GM18520 (cell line): ENCODE measurements around the gene SMARCC1.

Source experiments
- ATAC-seq: cut with Tn5 transposase; IDR thresholded peaks from one replicate; pipeline ENCODE4 v1.9.1; 2021; ENCODE audit not compliant: unreplicated experiment

The SMARCC1 gene

GRCh38 chr3:47636225-47636624 lies 145.5 kb downstream of the SMARCC1 start:
- ATAC-seq: no peak

- no peak for ATAC-seq
These were observed 146.2 kb downstream of the SMARCC1 start for GRCh38 chr3:47635536-47635935.

DNA sequence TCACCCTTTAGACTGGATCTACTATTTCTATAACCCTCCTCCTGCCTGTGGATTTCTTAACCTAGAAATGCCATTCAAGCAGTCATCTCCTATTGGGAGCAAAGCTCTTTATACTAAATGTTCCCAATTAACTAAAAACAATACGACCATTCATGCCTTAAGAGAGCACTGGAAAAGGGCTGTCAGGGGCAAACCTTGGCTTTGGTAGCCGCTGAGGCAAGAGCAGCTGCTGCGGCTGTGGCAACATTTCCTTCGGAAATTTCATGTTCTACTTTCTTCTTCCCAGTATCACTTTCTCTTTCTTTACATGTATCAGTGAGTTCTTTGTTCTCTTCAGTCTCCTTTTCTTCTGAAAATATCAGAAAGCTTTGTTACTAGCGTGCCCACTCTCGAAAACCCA lies 146.7 kb downstream of the SMARCC1 start:
- ATAC-seq: no peak

DNA sequence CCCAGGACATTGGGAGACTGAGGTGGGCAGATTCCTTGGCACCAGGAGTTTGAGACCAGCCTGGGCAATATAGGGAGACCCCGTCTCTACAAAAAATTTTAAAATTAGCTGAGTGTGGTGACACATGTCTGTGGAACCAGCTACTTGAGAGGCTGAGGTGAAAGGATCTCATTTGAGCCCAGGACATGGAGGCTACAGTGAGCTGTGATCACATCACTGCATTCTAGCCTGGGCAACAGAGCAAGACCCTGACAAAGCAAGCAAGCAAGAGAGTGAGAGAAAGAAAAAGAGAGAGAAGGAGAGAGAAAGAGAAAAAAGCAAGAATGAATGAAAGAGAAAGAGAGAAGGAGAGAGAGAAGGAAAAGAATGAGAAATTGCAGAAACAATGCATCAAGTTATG lies 150.9 kb downstream of the SMARCC1 start:
- ATAC-seq: no peak

GRCh38 chr3:47629770-47630169 lies 151.9 kb downstream of the SMARCC1 start:
- ATAC-seq: no peak

GRCh38 chr3:47628426-47628825 lies 153.3 kb downstream of the SMARCC1 start:
- no peak for ATAC-seq

- ATAC-seq: no peak
These were observed 158.8 kb downstream of the SMARCC1 start for GRCh38 chr3:47622671-47623461.

- ATAC-seq: no peak
These were observed 164.3 kb downstream of the SMARCC1 start for GRCh38 chr3:47617086-47618010.

- no peak for ATAC-seq
These were observed 166.9 kb downstream of the SMARCC1 start for GRCh38 chr3:47614788-47615187.

- no peak for ATAC-seq
These were observed 168.0 kb downstream of the SMARCC1 start for GRCh38 chr3:47613722-47614121.

- no peak for ATAC-seq
These were observed 168.8 kb downstream of the SMARCC1 start for GRCh38 chr3:47612879-47613278.

GRCh38 chr3:47612178-47612577 lies 169.5 kb downstream of the SMARCC1 start:
- ATAC-seq: no peak

- ATAC-seq: no peak
These were observed 170.1 kb downstream of the SMARCC1 start for GRCh38 chr3:47611576-47611975.

GRCh38 chr3:47610583-47610982 lies 171.1 kb downstream of the SMARCC1 start:
- no peak for ATAC-seq

- ATAC-seq: no peak
These were observed 174.4 kb downstream of the SMARCC1 start for GRCh38 chr3:47607335-47607734.

DNA sequence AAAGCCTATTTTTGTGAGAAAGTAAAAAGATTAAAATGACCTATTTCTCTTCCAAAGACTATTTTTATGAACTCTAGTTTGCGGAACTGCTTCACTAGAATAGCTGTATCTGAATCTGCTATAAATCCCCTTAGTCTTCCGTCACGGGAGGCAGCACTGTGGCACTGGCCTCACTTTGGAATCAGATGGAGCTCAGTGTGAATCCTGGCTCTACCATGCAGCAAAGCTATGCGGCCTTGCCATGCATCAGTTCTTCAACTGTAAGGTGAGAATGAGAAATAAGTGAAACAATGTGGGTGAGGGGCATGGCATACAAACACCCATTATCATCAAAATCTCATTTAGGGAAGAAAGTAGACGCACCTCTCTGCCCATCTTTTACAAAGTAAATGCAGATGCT lies 175.5 kb downstream of the SMARCC1 start:
- ATAC-seq: no peak

GRCh38 chr3:47605652-47606051 lies 176.0 kb downstream of the SMARCC1 start:
- no peak for ATAC-seq

DNA sequence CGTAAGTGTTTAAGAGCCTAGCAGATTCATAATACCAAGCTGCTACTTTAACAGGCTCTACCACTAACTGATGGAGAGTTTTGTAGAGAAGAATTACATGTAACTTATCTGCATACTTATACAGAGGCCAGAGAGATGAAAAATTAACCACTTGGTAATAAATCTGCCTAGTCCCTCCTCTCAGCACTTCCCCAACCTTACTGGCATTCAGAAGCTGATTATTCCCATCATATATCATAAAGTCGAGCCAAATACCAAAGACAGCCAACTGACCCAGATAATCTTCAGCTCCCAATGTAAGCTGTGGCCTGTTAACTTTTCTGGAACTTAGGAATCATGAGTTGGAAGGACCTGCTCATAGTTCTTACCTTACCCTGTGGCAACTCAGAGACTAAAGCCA lies 177.5 kb downstream of the SMARCC1 start:
- ATAC-seq: no peak

DNA sequence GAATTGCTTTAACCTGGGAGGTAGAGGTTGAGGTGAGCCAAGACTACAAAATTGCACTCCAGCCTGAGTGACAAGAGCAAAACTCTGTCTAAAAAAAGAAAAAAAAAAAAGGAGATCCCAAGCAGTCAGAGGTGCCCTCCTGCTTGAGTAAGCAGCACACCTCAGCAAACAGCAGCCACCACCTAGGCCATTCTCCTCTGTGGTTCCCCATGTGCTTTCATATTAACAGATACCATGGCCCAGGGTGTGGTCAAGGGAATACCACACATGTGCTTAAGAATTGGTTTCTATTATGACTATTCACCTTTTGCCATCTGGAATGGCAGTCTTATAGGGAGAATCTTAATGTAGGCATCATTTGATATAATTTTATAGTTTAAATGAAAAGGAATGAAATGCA lies 178.4 kb downstream of the SMARCC1 start:
- no peak for ATAC-seq

- ATAC-seq: no peak
These were observed 180.4 kb downstream of the SMARCC1 start for GRCh38 chr3:47601281-47601680.

DNA sequence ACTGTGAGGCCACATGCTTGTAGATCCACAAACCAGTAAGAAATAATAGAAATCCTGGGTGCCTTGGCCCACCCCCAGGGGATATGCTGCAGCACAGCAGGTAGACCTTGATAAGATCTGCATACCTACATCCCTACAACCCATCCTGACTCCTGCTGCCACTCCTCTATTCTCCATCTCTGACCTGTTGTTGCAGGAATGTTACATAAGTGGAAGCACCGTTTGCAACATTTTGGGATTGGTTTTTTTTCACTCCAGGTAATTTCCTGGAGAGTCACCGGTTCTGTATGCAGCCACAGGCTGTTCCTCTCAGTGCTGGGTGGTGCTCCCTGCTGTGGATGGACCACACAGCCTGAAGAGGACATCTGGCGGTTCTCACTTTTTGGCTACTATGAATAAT lies 186.9 kb downstream of the SMARCC1 start:
- ATAC-seq: no peak
